HG03439 (cell line): Measurements from ENCODE around the gene TBPL1.

Source experiments
- ATAC-seq: cut with Tn5 transposase; IDR thresholded peaks from one replicate; pipeline ENCODE4 v1.9.1; 2021; ENCODE audit warnings: mild to moderate bottlenecking, moderate library complexity; ENCODE audit not compliant: unreplicated experiment

Gene TBPL1

GRCh38 chr6:134005800-134006199 lies 52.8 kb downstream of the TBPL1 start:
- ATAC-seq, result no peak

- ATAC-seq, result no peak
These were observed 54.1 kb downstream of the TBPL1 start for GRCh38 chr6:134007077-134007476.

DNA sequence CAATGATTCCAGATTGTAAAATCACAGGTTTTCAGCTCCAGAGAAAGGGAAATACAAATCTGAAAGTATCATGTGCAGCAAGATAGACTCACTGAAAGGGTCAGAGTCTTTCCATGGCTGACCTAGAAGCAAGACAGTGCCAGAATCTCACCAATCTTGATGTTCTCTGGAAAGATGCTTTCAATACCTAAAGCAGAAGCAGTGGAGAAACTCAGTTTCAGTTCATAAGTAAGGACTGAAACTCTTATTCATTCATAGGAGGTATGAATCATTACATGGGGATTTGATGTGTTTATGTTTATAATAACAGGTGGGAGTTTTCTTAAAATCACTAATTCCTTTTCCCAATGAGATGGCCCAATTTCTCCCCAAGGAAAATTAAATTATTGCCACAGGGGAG lies 56.9 kb downstream of the TBPL1 start:
- ATAC-seq, result no peak

GRCh38 chr6:134010400-134010799 lies 57.4 kb downstream of the TBPL1 start:
- no peak for ATAC-seq

DNA sequence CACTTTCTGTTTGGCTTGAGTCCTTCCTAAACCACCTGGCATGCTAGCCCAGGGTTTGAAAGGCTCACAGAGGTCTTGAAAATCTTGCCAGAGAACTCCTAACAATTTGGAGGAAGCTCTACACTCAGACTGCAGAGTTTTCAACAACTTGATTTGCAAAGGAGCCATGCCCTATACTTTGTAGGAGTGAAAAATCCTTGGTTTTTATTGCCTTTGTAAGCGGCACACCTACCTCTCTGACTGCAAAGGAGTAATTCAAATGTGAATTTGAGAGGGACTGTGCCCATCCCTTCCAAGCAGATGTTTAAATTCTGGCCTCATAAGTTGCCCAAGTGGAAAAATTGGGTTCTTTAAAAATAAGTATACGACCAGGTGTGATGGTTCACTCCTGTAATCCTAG lies 58.0 kb downstream of the TBPL1 start:
- ATAC-seq, result no peak

DNA sequence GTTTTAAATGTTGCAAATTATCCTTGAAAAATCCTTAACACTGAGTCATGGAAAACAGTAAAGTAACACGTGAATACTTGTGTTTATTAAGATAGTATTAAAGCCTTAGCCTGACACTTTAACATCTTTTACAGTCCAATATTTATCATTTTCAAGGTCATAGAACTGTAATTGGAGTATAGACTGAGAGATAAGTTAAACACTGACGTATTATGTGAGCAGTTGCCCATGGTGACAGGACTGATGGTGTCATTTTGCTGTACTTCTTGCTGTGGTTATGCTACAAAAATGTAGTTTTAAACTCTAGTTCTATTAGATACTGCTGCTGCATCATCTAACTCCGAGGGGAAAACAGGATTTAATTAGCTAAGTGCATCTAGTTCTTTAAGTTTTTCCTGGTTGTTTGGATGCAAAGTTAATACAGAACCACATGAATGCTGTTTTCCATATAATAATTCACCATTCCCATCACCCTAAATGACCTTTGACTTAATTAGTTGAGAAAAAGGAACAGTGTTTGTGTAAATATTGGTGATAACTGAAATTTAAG lies 61.6 kb downstream of the TBPL1 start:
- ATAC-seq, result no peak

DNA sequence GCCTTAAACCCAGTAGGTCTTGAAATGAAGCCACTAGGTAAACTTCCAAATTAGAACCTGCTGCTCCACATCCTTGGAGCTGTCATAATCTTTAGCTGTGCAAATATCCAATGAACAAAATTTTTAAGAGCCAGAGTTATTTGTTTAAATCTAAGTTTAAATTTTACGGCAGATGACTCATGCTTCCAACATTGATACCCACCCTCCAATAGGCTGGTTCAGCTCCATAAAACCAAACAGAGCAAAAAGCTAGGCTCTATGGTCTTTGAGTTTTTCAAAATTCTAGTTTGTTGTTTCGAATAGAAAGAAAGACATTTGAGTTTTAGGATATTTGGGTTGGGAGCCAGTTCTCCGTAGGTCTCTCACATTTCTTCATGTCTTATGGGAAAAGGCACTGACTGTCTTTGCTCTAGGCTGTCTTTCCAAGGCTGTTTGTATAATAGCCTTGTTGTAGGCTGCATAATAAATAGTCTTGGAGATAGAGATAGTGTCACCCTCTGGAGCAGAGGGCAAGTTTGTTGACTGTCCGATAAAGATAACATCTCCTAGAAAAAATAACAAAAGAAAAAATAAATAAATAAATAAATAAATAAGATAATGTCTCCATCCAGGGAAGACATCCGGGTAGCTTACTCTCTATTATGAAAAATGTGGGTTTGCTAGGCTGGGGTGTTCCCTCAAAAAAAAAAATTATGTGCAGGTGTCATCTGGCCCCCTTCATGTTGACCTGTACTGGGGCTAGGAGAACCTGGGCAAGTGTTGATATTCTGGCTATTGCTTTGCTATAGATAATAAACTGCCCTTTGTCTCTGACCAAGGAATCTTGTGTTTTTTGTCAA lies 62.9 kb downstream of the TBPL1 start:
- no peak for ATAC-seq

DNA sequence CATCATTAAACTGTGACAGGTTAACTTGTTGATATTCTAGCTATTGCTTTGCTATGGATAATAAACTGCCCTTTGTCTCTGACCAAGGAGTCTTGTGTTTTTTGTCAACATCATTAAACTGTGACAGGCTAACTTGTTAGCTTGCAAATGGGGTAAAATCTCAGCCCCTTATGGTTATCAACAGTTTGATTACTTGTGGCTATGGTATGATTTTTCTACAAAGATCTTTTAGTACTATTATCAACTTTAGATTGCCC lies 63.5 kb downstream of the TBPL1 start:
- ATAC-seq, result no peak

GRCh38 chr6:134020071-134020470 lies 67.0 kb downstream of the TBPL1 start:
- ATAC-seq, result no peak

- ATAC-seq, result no peak
These were observed 67.5 kb downstream of the TBPL1 start for GRCh38 chr6:134020543-134020942.

DNA sequence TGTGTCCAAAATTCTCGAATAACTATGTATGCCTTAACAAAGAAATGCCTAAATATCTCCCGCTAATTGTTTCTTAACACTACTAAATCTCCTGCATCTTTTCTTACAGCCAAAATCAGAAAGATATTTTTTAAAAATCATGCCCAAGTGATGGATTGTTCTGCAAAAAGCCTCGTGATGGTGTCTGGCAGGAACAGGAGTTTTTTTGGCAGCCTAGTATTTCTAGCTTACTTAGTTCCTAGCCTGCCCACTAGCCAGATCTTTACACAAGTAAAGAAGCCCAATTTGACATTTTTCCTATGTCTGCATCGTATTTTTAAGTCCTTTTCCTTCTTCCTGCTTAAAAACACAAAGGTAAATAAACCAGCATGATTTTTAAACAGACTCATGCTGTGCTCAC lies 67.9 kb downstream of the TBPL1 start:
- ATAC-seq, result no peak

DNA sequence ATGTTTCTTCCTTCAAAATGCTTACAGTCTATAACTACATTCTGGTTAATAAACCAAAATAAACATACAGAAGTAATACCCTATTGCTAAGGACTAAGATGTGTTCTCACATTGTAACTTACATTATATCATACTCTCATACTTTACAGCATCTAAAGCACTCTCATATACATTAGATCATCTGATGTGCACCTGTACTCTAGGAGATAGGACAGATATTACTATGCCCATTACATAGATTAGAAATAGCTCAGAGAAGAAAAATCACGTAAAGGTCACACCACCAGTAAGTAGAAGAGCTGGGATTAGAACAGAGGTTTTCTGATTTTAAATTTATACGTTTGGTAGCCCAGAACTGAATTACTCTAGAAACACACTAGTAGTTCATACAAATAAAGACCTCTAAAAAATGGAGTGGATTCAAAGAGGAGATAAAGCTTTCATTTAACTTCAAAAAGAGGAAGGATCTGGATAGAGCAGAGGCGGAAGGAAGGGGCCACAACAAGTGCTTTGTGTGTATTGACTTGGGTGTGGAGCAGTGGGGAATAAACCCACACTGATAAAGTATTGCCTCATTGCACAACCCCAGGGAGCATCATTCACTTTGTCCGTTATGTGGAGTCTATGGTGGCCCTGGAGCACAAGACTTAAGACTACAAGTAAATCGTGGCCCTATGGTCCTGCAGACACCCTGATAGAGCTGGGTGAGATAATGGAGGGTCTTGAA lies 68.5 kb downstream of the TBPL1 start:
- no peak for ATAC-seq

DNA sequence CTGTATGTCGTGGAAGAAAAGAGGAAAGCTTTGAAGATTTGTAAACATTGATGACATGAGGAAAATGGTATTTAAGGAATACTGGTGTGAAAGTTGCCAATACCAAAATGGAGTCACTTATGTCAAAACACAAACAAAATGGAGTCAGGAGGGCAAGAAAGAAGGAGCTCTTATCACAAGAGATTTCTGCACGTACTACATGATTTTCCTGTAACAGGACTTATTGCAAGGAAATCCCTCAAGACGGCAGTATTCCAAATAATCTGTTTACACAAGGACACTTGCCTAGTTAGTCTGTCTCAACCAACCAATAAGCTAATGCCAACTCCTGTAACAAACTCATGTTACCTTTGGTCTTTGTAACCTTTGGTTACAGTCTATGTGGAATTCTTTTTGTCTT lies 69.6 kb downstream of the TBPL1 start:
- no peak for ATAC-seq

DNA sequence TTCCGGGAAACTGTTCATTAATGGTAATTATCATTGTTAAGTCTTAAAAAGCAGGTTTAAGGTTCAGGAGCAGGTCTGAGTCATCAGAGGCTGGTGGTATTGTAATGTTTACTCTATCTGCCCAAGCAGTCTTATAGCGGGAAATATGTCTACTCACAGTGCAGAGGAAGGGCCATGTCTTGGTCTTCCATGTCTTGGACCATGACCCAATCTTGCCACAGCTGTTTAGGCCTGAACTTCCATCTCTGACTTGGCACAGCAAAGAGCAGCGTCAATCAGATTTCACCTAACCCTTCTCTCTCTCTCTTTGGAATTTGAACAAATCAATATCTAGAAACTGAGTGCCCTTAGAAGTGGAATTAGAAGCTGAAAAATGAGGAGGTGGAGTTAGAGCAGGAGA lies 73.6 kb downstream of the TBPL1 start:
- no peak for ATAC-seq

DNA sequence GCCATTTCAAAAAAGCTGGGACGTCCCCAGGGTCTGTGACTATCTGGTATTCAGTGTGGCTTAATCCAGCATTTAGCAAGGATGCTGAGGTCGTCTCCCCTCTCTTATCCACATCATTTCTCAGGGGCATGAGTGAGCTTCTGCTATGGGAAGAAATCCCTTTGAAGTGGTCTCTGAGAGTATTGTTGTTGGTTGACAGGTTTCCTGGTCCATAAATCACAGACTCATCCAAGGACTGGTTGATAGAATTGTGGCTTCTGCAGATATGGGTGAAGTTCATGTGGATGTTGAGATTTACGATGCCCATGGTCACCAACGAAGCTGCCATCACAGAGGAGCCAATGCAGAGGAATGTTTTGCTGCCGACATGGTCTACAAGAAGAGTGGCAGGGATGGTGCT lies 75.4 kb downstream of the TBPL1 start:
- no peak for ATAC-seq

DNA sequence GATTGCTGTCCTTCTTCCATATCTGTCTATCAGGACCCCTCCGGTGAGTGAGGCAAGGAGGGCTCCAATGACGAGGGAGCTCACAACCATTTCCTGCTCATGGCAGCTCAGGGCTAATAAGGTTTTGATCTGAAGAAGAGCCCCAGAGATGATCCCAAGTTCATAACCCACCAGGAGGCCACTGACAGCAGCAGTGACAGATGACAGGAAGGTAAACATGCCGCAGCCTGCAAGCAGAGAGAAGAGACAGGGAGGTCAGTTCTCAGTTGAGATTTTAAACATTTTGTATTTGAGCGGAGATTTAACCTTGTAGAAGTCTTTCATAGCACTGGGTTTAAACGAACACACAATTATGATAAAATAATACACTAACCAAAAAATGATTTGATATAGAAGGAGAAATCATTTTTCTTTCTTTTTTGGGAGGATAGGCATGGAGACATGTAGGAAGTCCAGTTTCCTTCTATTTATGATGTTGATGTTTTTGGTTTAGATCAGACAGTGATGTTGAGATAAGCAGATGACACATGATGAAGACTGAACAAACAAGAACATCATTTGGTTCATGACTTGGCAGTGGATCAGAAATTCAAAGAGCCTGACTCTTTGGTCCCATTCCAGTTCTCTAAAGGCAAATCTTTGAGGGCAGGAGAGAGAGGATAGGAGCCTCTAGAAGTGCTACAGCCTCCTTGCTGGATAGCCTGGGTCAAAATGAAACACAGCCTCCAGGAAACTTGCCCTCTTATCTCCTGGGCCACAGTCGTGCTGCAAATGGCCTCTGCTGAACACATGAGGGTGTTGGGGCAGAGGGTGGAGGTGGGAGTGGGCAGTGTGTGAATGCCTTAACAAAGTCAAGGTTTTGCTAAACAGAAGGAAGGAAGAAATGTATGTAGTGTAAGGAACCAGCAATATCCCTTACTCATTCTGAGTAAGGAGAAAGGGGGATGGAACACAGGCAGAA lies 76.8 kb downstream of the TBPL1 start:
- ATAC-seq, result no peak

GRCh38 chr6:134031696-134032255 lies 78.8 kb downstream of the TBPL1 start:
- ATAC-seq, result no peak

- no peak for ATAC-seq
These were observed 81.5 kb downstream of the TBPL1 start for GRCh38 chr6:134034478-134034877.

GRCh38 chr6:134034961-134035822 lies 82.2 kb downstream of the TBPL1 start:
- ATAC-seq, result no peak

DNA sequence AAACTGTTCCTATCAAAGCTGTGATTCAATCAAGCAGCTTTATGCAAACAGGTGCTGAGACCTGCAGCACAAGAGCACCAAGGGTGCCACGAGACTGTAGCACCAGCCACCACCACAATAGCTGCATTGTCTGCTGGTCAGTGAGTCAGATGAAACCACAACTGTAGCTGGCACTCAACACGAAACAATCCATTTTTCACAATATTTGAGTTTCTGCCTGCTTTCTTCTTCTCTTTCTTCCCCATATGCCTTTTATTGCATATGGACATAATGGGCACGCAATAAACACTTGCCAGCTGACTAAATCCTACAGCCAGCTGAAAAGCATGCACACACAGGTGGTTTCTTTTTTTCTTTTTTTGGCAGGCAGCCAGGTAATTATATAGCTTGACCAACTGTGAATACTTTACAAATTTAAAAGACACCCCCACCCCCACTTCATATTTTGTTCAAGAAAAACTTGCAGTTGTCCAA lies 82.8 kb downstream of the TBPL1 start:
- ATAC-seq, result no peak
